NCI-H2227 (cell line): Measurements from ENCODE around the gene DUOXA1.

Experiments
- DNase-seq: peaks from one replicate; lab custom pipeline; 2025; ENCODE audit not compliant: unreplicated experiment; lab: John Stamatoyannopoulos, UW

Gene DUOXA1

GRCh38 chr15:45133561-45133920 is 3.9 kb upstream of the DUOXA1 start:
- DNase-seq: no peak

GRCh38 chr15:45132844-45133560 is 3.3 kb upstream of the DUOXA1 start:
- DNase-seq: no peak

- no peak for DNase-seq
These were observed 1.8 kb upstream of the DUOXA1 start for GRCh38 chr15:45131510-45131909.

GRCh38 chr15:45130291-45131000 is 767 bp upstream of the DUOXA1 start:
- DNase-seq: no peak

GRCh38 chr15:45128971-45129639 is 574 bp downstream of the DUOXA1 start:
- peak; percentile 11 for DNase-seq

- DNase-seq: no peak
These were observed 3.0 kb downstream of the DUOXA1 start for GRCh38 chr15:45126535-45127158.

- DNase-seq: no peak
These were observed 6.3 kb downstream of the DUOXA1 start for GRCh38 chr15:45123397-45123796.

- DNase-seq: no peak
These were observed 7.0 kb downstream of the DUOXA1 start for GRCh38 chr15:45122719-45123118.

- DNase-seq: no peak
These were observed 7.8 kb downstream of the DUOXA1 start for GRCh38 chr15:45121706-45122417.

GRCh38 chr15:45121020-45121419 is 8.7 kb downstream of the DUOXA1 start:
- DNase-seq: no peak

- no peak for DNase-seq
These were observed 9.4 kb downstream of the DUOXA1 start for GRCh38 chr15:45120081-45120972.

GRCh38 chr15:45118996-45119395 is 10.7 kb downstream of the DUOXA1 start:
- DNase-seq: no peak

GRCh38 chr15:45118131-45118588 is 11.5 kb downstream of the DUOXA1 start:
- peak; percentile 80 for DNase-seq

- DNase-seq: no peak
These were observed 12.2 kb downstream of the DUOXA1 start for GRCh38 chr15:45117308-45118130.

GRCh38 chr15:45116482-45117307 is 13.0 kb downstream of the DUOXA1 start:
- no peak for DNase-seq

GRCh38 chr15:45116006-45116481 is 13.6 kb downstream of the DUOXA1 start:
- no peak for DNase-seq

- no peak for DNase-seq
These were observed 14.3 kb downstream of the DUOXA1 start for GRCh38 chr15:45115312-45115820.

- no peak for DNase-seq
These were observed 15.0 kb downstream of the DUOXA1 start for GRCh38 chr15:45114751-45115085.
